ACC112 (cell line): ENCODE data around the gene ITIH6.
"Not testable (repeated sequence)": the region's sequence is repeated elsewhere in the genome, so short reads cannot be mapped to it uniquely, and the experiment has no call there.

Experiments used
- H2AFZ ChIP-seq: fragments of 200-600 bp; sonication (generic); one replicate; pipeline ENCODE4 v1.6.0; 2017; ENCODE audit warnings: antibody characterized with exemption, low read length; ENCODE audit not compliant: unreplicated experiment
- H3K27ac ChIP-seq: fragments of 200-600 bp; sonication (generic); 2 replicates; pipeline ENCODE4 v1.5.1; 2014; ENCODE audit warnings: low read depth, mild to moderate bottlenecking, antibody characterized with exemption, low read length, moderate library complexity
- H3K27me3 ChIP-seq: fragments of 200-600 bp; sonication (generic); 2 replicates; pipeline ENCODE4 v1.6.1; 2014; ENCODE audit warnings: mild to moderate bottlenecking, antibody characterized with exemption, low read length, moderate library complexity, mixed read lengths; ENCODE audit not compliant: insufficient read depth
- H3K36me3 ChIP-seq: fragments of 200-600 bp; sonication (generic); 2 replicates; pipeline ENCODE4 v1.6.1; 2016; ENCODE audit warnings: mild to moderate bottlenecking, antibody characterized with exemption, low read length, moderate library complexity, mixed read lengths; ENCODE audit not compliant: insufficient read depth
- H3K4me1 ChIP-seq: fragments of 200-600 bp; sonication (generic); one replicate; pipeline ENCODE4 v1.6.1; 2016; ENCODE audit warnings: low read length, mixed read lengths; ENCODE audit not compliant: insufficient read depth, unreplicated experiment, control insufficient read depth
- H3K4me3 ChIP-seq: fragments of 200-600 bp; sonication (generic); 2 replicates; pipeline ENCODE4 v1.5.1; 2014; ENCODE audit warnings: mild to moderate bottlenecking, low read depth, low read length
- H3K79me2 ChIP-seq: fragments of 200-600 bp; sonication (generic); one replicate; pipeline ENCODE4 v1.6.0; 2016; ENCODE audit warnings: low read length; ENCODE audit not compliant: control insufficient read depth, unreplicated experiment, insufficient read depth

The ITIH6 gene, protein sequence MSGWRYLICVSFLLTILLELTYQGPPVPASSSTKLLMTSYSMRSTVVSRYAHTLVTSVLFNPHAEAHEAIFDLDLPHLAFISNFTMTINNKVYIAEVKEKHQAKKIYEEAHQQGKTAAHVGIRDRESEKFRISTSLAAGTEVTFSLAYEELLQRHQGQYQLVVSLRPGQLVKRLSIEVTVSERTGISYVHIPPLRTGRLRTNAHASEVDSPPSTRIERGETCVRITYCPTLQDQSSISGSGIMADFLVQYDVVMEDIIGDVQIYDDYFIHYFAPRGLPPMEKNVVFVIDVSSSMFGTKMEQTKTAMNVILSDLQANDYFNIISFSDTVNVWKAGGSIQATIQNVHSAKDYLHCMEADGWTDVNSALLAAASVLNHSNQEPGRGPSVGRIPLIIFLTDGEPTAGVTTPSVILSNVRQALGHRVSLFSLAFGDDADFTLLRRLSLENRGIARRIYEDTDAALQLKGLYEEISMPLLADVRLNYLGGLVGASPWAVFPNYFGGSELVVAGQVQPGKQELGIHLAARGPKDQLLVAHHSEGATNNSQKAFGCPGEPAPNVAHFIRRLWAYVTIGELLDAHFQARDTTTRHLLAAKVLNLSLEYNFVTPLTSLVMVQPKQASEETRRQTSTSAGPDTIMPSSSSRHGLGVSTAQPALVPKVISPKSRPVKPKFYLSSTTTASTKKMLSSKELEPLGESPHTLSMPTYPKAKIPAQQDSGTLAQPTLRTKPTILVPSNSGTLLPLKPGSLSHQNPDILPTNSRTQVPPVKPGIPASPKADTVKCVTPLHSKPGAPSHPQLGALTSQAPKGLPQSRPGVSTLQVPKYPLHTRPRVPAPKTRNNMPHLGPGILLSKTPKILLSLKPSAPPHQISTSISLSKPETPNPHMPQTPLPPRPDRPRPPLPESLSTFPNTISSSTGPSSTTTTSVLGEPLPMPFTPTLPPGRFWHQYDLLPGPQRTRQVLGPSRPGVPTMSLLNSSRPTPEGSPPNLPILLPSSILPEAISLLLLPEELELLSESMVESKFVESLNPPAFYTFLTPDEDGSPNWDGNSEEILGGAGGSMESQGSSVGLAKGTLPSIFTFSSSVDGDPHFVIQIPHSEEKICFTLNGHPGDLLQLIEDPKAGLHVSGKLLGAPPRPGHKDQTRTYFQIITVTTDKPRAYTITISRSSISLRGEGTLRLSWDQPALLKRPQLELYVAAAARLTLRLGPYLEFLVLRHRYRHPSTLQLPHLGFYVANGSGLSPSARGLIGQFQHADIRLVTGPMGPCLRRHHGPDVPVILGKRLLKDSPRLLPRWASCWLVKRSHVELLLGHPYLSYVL

DNA sequence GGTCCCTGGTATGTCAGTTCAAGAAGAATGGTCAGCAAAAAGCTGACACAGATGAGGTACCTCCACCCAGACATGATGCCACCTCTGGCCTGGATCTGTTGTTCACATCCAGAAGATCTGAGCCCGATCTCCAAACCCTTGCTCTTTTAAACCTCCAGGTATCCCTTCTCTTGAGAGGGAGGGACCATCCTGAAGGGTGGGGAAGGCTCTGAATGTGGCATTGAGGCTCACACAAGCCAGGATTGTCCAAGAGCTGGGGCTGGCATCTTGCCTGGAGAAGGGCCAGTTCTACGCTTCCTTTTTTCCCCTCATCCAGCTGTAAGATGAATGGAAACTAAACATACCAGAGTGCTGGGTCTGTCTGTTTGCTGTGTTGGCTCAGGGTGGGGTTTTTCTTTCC lies at the start of gene ITIH6:
TSS of gene ITIH6 (minus strand) at position 119 of the 400 bp plus-strand sequence. CDS start at position 74, 45 bp downstream.
- H3K27ac ChIP-seq: no peak within 1 kb of the TSS
- H3K4me1 ChIP-seq: no peaks in the 10 kb centered on the region
- no peak within 1 kb of the TSS for H2AFZ ChIP-seq
- H3K27me3 ChIP-seq: peaks cover 19% of the 10 kb centered on the region; the same call in 1 of the 2 replicates
- H3K79me2 ChIP-seq: no peaks in the 10 kb centered on the region
- no peak within 1 kb of the TSS for H3K4me3 ChIP-seq
- H3K36me3 ChIP-seq: no peaks in the 10 kb centered on the region

DNA sequence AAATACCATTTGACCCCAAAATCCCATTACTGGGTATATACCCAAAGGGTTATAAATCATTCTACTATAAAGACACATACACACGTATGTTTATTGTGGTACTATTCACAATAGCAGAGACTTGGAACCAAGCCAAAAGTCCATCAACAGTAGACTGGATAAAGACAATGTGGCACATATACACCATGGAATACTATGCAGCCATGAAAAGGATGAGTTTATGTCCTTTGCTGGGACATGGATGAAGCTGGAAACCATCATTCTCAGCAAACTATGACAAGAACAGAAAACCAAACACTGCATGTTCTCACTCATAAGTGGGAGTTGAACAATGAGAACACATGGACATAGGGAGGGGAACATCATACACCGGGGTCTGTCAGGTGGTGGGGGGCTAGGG lies 49.6 kb upstream of the ITIH6 start:
- not testable (repeated sequence) for H3K4me1 ChIP-seq, H3K27me3 ChIP-seq, H2AFZ ChIP-seq, H3K79me2 ChIP-seq, H3K36me3 ChIP-seq, H3K4me3 ChIP-seq, H3K27ac ChIP-seq

DNA sequence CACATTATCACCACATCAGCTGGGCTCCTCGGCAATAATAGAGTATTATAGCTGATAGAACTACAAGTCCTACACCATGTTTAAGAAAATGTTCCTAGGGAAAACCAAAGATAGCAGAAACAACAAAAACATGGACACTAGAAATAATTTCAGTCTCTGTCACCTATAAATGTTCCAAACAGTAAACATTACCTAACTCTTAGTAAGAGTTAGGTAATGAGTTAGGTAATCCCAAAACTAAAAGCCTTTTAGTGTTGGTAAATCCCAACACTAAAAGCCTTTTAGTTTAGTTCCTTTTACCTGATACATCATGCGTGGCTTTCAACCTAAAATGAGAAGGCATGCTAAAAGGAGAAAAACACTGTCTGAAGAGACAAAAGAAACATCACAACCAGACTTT lies 45.0 kb upstream of the ITIH6 start:
- Histone ChIP-seq H3K4me3 (no peak overlapping the region), H3K36me3 (no peaks in the 10 kb centered on the region), H3K4me1 (no peaks in the 10 kb centered on the region)

DNA sequence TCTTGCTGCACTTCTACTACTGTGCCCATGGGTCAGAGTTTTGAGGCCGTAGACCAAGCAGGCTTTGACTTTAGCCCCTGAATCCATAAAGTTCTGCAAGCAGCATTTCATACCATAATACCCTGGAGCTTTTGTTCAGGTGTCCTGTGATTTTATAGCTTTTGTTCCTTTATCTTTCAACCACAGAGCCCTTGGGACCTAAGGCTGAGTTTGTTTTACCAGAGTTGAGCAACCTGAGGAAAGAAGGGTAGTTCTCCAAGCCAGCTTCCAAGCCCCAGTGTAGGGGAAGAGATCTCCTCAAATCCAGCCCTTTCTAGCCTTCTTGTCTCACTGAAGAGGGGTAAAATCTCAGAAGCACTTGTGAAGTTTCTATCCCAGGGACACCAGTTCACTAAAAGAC lies 44.6 kb upstream of the ITIH6 start:
- Histone ChIP-seq H3K79me2 (no peaks in the 10 kb centered on the region), H3K4me1 (no peaks in the 10 kb centered on the region), H3K27me3 (no peaks in the 10 kb centered on the region), H3K36me3 (no peaks in the 10 kb centered on the region), H3K27ac (no peak overlapping the region), H3K4me3 (no peak overlapping the region), H2AFZ (no peak overlapping the region)

More for the DNA sequence above, 45.0 kb upstream of the ITIH6 start:
- Histone ChIP-seq H3K79me2 (no peaks in the 10 kb centered on the region), H3K27ac (no peak overlapping the region), H2AFZ (no peak overlapping the region), H3K27me3 (no peaks in the 10 kb centered on the region)

DNA sequence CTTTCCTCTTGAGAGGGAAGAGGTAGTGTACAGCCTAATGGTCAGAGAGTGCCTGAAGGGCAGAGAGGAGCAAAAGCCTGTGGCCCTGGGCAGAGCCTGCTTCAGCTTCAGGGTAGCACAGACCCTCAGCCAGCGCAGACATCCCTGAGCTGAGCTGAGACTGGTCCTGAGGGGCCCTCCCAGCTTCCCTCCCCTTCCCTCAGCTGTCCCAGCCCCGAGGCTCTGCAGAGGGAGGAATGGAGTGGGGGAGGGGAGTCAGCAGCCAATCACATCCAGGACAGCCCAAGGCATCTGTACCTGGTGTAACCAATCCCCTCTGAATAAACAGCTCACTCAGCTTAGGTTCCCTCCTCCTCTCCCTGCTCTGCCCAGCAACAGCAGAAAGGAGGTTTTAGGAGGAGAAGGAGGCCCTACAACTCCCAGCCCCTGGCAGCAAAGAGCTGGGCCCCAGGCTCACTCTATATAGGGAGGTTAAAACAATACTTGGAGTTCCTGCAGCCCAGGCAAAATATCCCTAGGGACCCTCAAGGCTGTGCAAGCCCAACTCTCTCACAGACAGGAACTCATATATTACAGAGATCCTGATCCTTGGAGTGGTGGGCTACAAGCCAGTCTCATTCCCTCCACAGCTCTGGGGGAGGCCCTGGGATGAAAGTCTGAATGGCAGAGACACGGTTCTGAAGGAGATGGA lies 43.3 kb upstream of the ITIH6 start:
- not testable (repeated sequence) for H3K27ac ChIP-seq, H3K4me3 ChIP-seq, H3K79me2 ChIP-seq, H3K27me3 ChIP-seq, H3K36me3 ChIP-seq, H3K4me1 ChIP-seq, H2AFZ ChIP-seq

DNA sequence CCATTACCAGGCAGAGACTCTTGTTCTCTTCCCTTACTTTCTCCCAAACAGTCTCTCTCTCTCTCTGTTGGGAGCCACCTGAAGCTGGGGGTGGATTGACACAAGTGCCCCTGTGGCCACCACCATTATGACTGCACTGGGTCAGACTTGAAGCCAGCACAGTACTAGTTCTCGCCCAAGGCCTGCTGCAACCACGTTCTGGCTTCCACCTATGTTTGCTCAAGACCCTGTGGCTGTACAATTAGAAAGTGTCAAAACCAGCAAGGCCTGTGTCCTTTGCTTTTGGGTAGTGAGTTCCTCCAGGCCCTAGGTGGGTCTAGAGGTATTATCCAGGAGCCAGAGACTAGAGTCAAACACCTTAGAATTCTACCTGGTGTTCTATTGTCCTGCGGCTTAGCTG lies 40.5 kb upstream of the ITIH6 start:
- Histone ChIP-seq H3K4me1 (no peaks in the 10 kb centered on the region), H3K4me3 (no peak overlapping the region), H3K79me2 (no peaks in the 10 kb centered on the region), H2AFZ (no peak overlapping the region), H3K36me3 (no peaks in the 10 kb centered on the region), H3K27ac (no peak overlapping the region), H3K27me3 (peaks cover 8% of the 10 kb centered on the region)

DNA sequence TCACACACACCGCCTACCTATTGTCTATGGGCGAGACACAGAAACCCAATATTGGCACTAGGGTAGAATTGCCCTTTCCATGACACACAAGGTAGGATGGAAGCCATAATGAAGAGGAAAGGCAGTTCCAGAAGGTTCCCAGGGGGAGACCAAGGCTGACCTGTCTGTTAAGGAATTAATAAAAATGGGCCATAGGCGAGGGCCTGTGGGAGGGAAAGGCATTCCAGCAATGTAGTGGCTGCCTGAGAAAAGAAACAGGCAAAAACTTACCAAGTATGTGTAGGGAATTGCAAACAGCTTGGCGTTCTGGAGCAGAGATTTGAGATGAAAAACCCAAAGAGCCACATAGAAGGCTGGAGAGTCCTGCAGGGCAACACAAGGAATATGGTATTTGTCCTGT lies 28.5 kb upstream of the ITIH6 start:
- Histone ChIP-seq H3K79me2 (no peaks in the 10 kb centered on the region), H3K4me1 (no peaks in the 10 kb centered on the region), H3K27me3 (no peaks in the 10 kb centered on the region), H3K4me3 (no peak overlapping the region), H3K27ac (no peak overlapping the region), H3K36me3 (no peaks in the 10 kb centered on the region), H2AFZ (no peak overlapping the region)

DNA sequence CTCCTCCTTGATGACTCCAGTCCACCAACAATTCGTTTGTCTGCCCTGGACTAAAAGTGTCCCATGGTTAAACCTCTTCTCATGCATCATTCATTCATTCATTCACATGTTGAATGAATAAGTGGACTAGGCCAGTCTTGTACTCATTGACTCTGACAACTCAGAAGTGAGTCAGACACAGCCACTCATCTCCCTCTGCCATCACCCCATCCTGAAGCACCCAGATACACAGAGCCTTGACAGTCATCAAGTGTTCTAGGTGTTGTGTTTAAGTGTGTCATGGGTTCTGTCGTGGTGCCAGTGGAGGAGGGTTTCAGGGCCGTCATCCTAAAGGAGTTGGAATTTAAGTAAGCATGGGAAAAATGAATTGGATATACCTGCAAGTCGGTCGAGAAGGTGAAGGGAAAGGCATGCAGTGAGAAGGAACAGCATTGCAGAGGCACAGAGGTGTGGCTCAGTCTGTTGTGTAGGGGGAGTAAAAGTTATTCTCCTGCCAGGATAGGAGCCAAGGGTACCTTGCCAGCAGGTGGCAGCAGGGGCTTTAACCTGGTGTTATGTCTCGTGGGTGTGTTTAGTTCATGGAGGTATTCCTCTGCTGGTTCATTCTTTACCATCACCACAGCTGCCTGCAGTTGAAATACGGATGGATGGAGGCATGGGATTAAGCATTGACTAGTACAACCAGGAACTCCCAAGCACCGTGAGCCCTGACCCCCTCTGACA lies 27.8 kb upstream of the ITIH6 start:
- Histone ChIP-seq H3K79me2 (no peaks in the 10 kb centered on the region), H3K27ac (no peak overlapping the region), H2AFZ (no peak overlapping the region), H3K27me3 (no peaks in the 10 kb centered on the region), H3K36me3 (no peaks in the 10 kb centered on the region), H3K4me1 (no peaks in the 10 kb centered on the region), H3K4me3 (no peak overlapping the region)

DNA sequence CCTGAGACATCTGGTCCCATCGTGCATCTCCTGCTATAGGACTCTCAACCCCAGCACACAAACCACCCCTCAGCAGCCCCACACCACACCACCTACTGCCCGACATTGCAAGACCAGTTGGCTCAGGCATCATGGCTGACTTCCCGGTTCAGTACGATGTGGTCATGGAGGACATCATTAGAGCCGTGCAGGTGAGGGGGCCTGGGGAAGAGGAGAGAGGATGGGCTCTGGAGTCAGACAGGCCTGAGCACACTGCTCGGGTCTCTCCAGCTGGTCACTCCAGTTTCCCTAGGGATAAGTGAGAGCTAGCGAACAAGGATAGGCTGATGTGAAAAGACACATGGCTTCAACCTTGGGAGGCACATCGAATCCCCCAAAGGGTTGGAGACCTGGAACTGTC lies 26.7 kb upstream of the ITIH6 start:
- H3K4me1 ChIP-seq: no peaks in the 10 kb centered on the region
- H3K79me2 ChIP-seq: no peaks in the 10 kb centered on the region
- no peak overlapping the region for H3K27ac ChIP-seq
- no peak overlapping the region for H2AFZ ChIP-seq
- no peaks in the 10 kb centered on the region for H3K27me3 ChIP-seq
- H3K36me3 ChIP-seq: no peaks in the 10 kb centered on the region
- H3K4me3 ChIP-seq: no peak overlapping the region
